ENCODE results near the gene SP6. TPM values are rescaled to one million over a fixed set of nuclear protein-coding genes. Genes with fewer than 3 reads are reported as not detected.

The SP6 gene
- total and polyA plus RNA-seq, 8 donors = 0.31 to 3.0 (median 0.38) TPM; not detected in 3

GRCh38 chr17:47800686-47801085 lies 50.3 kb downstream of the SP6 start:
- WGBS, 5 donors = 78 to 84% (median 83%) methylated on average over 12 of the region's 12 CpGs
- no peak for TF ChIP-seq POLR2AphosphoS5 (IDR thresholded peaks at IDR 0.05)
- TF ChIP-seq POLR2A (IDR thresholded peaks at IDR 0.05) = no peak
- no peak for TF ChIP-seq CTCF (IDR thresholded peaks at IDR 0.05)
- TF ChIP-seq EP300 (IDR thresholded peaks at IDR 0.05) = no peak
- Histone ChIP-seq H3K36me3 (peaks cover 0 to under 1% (median 0%) of the 10 kb centered on the region in 4 donors), H3K27me3 (peaks cover 0 to 6% (median 0%) of the 10 kb centered on the region in 3 donors), H3K4me1 (no peaks in the 10 kb centered on the region), H3K9me3 (no peaks in the 10 kb centered on the region), H3K27ac (no peak overlapping the region), H3K4me3 (no peak overlapping the region)
- no peak for DNase-seq
- intact Hi-C loops (cut with DNase I; ENCODE audit: low total_unique reads) = no loop called here

GRCh38 chr17:47797797-47798196 lies 53.2 kb downstream of the SP6 start:
- WGBS, 5 donors = 46 to 65% (median 53%) methylated on average over 2 of the region's 2 CpGs
- H3K36me3 ChIP-seq = no peaks in the 10 kb centered on the region
- TF ChIP-seq CTCF (IDR thresholded peaks at IDR 0.05) = no peak
- no peak for TF ChIP-seq EP300 (IDR thresholded peaks at IDR 0.05)
- H3K4me1 ChIP-seq = no peaks in the 10 kb centered on the region
- H3K27me3 ChIP-seq = peaks cover 0 to 32% (median 10%) of the 10 kb centered on the region in 3 donors
- no peak for DNase-seq
- no peak overlapping the region for H3K4me3 ChIP-seq
- H3K27ac ChIP-seq = no peak overlapping the region
- H3K9me3 ChIP-seq = no peaks in the 10 kb centered on the region
- intact Hi-C loops (cut with DNase I; ENCODE audit: low total_unique reads) = no loop called here

Other genes with a start within 250 kb of the SP6 start
- gene KPNB1, start 201.2 kb downstream of the SP6 start, total RNA-seq = 100 to 1,000 TPM; 155 to 669 (median 198) TPM
- gene KPNB1, start 201.2 kb downstream of the SP6 start, polyA plus RNA-seq = 10 to 100 TPM; 32.5 to 49.9 (median 33.6) TPM
- 10 to 100 TPM in 1 of 5 donors, 1 to 10 TPM in 4; 2.9 to 14.3 (median 6.7) TPM for gene TBKBP1, start 157.0 kb downstream of the SP6 start, total RNA-seq
- gene TBKBP1, start 157.0 kb downstream of the SP6 start, polyA plus RNA-seq = 10 to 100 TPM in 1 of 3 donors, 1 to 10 TPM in 2; 5.4 to 11.5 (median 5.8) TPM
- under 1 TPM in 2 of 5 donors, not detected in 3; 0.29 to 0.55 TPM for gene TBX21, start 117.9 kb downstream of the SP6 start, total RNA-seq
- gene TBX21, start 117.9 kb downstream of the SP6 start, polyA plus RNA-seq = under 1 TPM; 0.10 to 0.92 (median 0.31) TPM
- 100 to 1,000 TPM in 3 of 5 donors, 10 to 100 TPM in 2; 26.3 to 330 (median 141) TPM for gene OSBPL7, start 29.4 kb downstream of the SP6 start, total RNA-seq
- gene OSBPL7, start 29.4 kb downstream of the SP6 start, polyA plus RNA-seq = 10 to 100 TPM in 2 of 3 donors, 1 to 10 TPM in 1; 7.9 to 22.6 (median 19.4) TPM
- gene MRPL10, start 19.6 kb downstream of the SP6 start, total RNA-seq = 10 to 100 TPM in 4 of 5 donors, 1 to 10 TPM in 1; 7.8 to 85.2 (median 24.6) TPM
- gene MRPL10, start 19.6 kb downstream of the SP6 start, polyA plus RNA-seq = 10 to 100 TPM; 37.1 to 69.7 (median 38.1) TPM
- not detected for gene LRRC46, start 19.5 kb downstream of the SP6 start, total RNA-seq
- under 1 TPM; 0.31 to 0.75 (median 0.48) TPM for gene LRRC46, start 19.5 kb downstream of the SP6 start, polyA plus RNA-seq
- gene SCRN2, start 9.9 kb downstream of the SP6 start, total RNA-seq = 10 to 100 TPM in 4 of 5 donors, 1 to 10 TPM in 1; 7.0 to 44.9 (median 22.2) TPM
- 10 to 100 TPM; 30.5 to 38.3 (median 32.1) TPM for gene SCRN2, start 9.9 kb downstream of the SP6 start, polyA plus RNA-seq
- 10 to 100 TPM in 2 of 5 donors, 1 to 10 TPM in 2, under 1 TPM in 1; 0.87 to 22.8 (median 3.1) TPM for gene SP2, start 45.1 kb upstream of the SP6 start, total RNA-seq
- gene SP2, start 45.1 kb upstream of the SP6 start, polyA plus RNA-seq = 10 to 100 TPM in 1 of 3 donors, 1 to 10 TPM in 2; 4.7 to 11.9 (median 8.0) TPM
- gene PNPO, start 90.4 kb upstream of the SP6 start, total RNA-seq = 10 to 100 TPM in 4 of 5 donors, not detected in 1; 12.1 to 44.2 (median 19.8) TPM
- gene PNPO, start 90.4 kb upstream of the SP6 start, polyA plus RNA-seq = 10 to 100 TPM in 1 of 3 donors, 1 to 10 TPM in 2; 7.6 to 10.3 (median 8.6) TPM
- 10 to 100 TPM; 23.9 to 93.6 (median 69.8) TPM for gene PRR15L, start 106.7 kb upstream of the SP6 start, total RNA-seq
- 100 to 1,000 TPM in 1 of 3 donors, 10 to 100 TPM in 2; 71.0 to 102 (median 97.9) TPM for gene PRR15L, start 106.7 kb upstream of the SP6 start, polyA plus RNA-seq
- 100 to 1,000 TPM; 101 to 682 (median 474) TPM for gene CDK5RAP3, start 120.0 kb upstream of the SP6 start, total RNA-seq
- 100 to 1,000 TPM; 155 to 300 (median 242) TPM for gene CDK5RAP3, start 120.0 kb upstream of the SP6 start, polyA plus RNA-seq
- 100 to 1,000 TPM in 1 of 5 donors, 10 to 100 TPM in 2, 1 to 10 TPM in 2; 6.8 to 187 (median 12.3) TPM for gene COPZ2, start 186.6 kb upstream of the SP6 start, total RNA-seq
- gene COPZ2, start 186.6 kb upstream of the SP6 start, polyA plus RNA-seq = 10 to 100 TPM; 17.0 to 20.4 (median 17.1) TPM
- gene NFE2L1, start 197.2 kb upstream of the SP6 start, total RNA-seq = 100 to 1,000 TPM in 3 of 5 donors, 10 to 100 TPM in 2; 51.4 to 160 (median 126) TPM
- 10 to 100 TPM; 25.2 to 39.5 (median 36.6) TPM for gene NFE2L1, start 197.2 kb upstream of the SP6 start, polyA plus RNA-seq